ENCODE results near the gene NFYC. TPM values are rescaled to one million over a fixed set of nuclear protein-coding genes. Genes with fewer than 3 reads are reported as not detected.

The NFYC gene
- total RNA-seq, 1 donor from 2014 or later: 51.1 TPM

GRCh38 chr1:40664167-40664537 lies 27.4 kb upstream of the NFYC start:
- Histone ChIP-seq H3K9ac (ENCODE audit: low read length) (no peak overlapping the region), H3K9me3 (ENCODE audit: insufficient read depth, low read depth, low read length) (no peaks in the 10 kb centered on the region), H3K79me2 (ENCODE audit: insufficient read depth, low read length) (no peaks in the 10 kb centered on the region), H3K4me3 (ENCODE audit: insufficient read depth, low read depth, low read length) (no peak overlapping the region), H3K27me3 (ENCODE audit: insufficient read depth, low read length) (peaks cover 17% of the 10 kb centered on the region), H3K27ac (ENCODE audit: low read depth, low read length) (no peak overlapping the region), H3K36me3 (ENCODE audit: insufficient read depth, low read length) (no peaks in the 10 kb centered on the region), H2AFZ (ENCODE audit: low read depth, low read length) (no peak overlapping the region), H4K20me1 (ENCODE audit: insufficient read depth, low read length) (no peaks in the 10 kb centered on the region), H3K4me1 (ENCODE audit: insufficient read depth, low read length) (no peaks in the 10 kb centered on the region), H3K4me2 (ENCODE audit: low read length) (no peak overlapping the region)
- Mint-ChIP-seq H3K36me3 (ENCODE audit: low read depth, unreplicated experiment) (no peaks in the 10 kb centered on the region), H3K27ac (ENCODE audit: unreplicated experiment) (peak overlapping the region; percentile 41), H3K9me3 (ENCODE audit: unreplicated experiment) (no peaks in the 10 kb centered on the region), H3K4me1 (ENCODE audit: low read depth, unreplicated experiment) (peaks cover 9% of the 10 kb centered on the region), H3K4me3 (ENCODE audit: unreplicated experiment) (peak overlapping the region; percentile 81), H3K27me3 (ENCODE audit: low read depth, unreplicated experiment) (peaks cover 24% of the 10 kb centered on the region)
- no peak for DNase-seq (ENCODE audit: low read depth)
- FAIRE-seq: no peak
- TF ChIP-seq EZH2 (IDR thresholded peaks at IDR 0.05; ENCODE audit: insufficient read depth, low read length): no peak

DNA sequence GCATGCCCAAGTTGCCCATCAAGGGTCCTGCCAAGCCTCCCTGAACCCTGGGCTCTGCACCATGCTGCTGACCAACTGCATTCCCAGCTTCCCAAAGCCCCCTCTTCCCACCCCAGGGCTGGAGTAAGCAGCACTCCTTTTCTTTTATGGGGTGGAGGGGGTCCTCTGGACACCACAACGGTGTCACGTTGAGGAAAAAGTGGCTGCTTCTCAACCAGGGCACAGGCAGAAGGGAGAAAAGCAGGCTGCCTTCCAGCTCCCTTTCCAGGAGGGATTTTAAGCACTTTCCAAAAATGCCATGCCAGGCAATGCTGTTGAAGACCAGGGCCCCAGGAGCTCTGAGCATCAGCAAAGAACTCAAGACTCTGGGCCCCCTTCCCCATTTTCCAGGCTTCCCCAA lies 26.7 kb upstream of the NFYC start:
- Histone ChIP-seq H4K20me1 (ENCODE audit: insufficient read depth, low read length) (no peaks in the 10 kb centered on the region), H3K79me2 (ENCODE audit: insufficient read depth, low read length) (no peaks in the 10 kb centered on the region), H3K4me3 (ENCODE audit: insufficient read depth, low read depth, low read length) (no peak overlapping the region), H3K9ac (ENCODE audit: low read length) (no peak overlapping the region), H3K4me2 (ENCODE audit: low read length) (peak overlapping the region; percentile 78), H3K27ac (ENCODE audit: low read depth, low read length) (no peak overlapping the region), H3K36me3 (ENCODE audit: insufficient read depth, low read length) (no peaks in the 10 kb centered on the region), H3K27me3 (ENCODE audit: insufficient read depth, low read length) (peaks cover 12% of the 10 kb centered on the region), H3K4me1 (ENCODE audit: insufficient read depth, low read length) (no peaks in the 10 kb centered on the region), H3K9me3 (ENCODE audit: insufficient read depth, low read depth, low read length) (no peaks in the 10 kb centered on the region), H2AFZ (ENCODE audit: low read depth, low read length) (no peak overlapping the region)
- TF ChIP-seq, protein P1, sequence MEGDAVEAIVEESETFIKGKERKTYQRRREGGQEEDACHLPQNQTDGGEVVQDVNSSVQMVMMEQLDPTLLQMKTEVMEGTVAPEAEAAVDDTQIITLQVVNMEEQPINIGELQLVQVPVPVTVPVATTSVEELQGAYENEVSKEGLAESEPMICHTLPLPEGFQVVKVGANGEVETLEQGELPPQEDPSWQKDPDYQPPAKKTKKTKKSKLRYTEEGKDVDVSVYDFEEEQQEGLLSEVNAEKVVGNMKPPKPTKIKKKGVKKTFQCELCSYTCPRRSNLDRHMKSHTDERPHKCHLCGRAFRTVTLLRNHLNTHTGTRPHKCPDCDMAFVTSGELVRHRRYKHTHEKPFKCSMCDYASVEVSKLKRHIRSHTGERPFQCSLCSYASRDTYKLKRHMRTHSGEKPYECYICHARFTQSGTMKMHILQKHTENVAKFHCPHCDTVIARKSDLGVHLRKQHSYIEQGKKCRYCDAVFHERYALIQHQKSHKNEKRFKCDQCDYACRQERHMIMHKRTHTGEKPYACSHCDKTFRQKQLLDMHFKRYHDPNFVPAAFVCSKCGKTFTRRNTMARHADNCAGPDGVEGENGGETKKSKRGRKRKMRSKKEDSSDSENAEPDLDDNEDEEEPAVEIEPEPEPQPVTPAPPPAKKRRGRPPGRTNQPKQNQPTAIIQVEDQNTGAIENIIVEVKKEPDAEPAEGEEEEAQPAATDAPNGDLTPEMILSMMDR (IDR thresholded peaks at IDR 0.05; ENCODE audit: insufficient read depth, low read depth, low read length): no peak
- no peak for TF ChIP-seq EZH2 (IDR thresholded peaks at IDR 0.05; ENCODE audit: insufficient read depth, low read length)
- Mint-ChIP-seq H3K4me1 (ENCODE audit: low read depth, unreplicated experiment) (peaks cover 9% of the 10 kb centered on the region), H3K27ac (ENCODE audit: unreplicated experiment) (no peak overlapping the region), H3K36me3 (ENCODE audit: low read depth, unreplicated experiment) (no peaks in the 10 kb centered on the region), H3K9me3 (ENCODE audit: unreplicated experiment) (no peaks in the 10 kb centered on the region), H3K27me3 (ENCODE audit: low read depth, unreplicated experiment) (peaks cover 29% of the 10 kb centered on the region), H3K4me3 (ENCODE audit: unreplicated experiment) (peak overlapping the region; percentile 81)
- DNase-seq (ENCODE audit: low read depth) (no peak), FAIRE-seq (no peak)

DNA sequence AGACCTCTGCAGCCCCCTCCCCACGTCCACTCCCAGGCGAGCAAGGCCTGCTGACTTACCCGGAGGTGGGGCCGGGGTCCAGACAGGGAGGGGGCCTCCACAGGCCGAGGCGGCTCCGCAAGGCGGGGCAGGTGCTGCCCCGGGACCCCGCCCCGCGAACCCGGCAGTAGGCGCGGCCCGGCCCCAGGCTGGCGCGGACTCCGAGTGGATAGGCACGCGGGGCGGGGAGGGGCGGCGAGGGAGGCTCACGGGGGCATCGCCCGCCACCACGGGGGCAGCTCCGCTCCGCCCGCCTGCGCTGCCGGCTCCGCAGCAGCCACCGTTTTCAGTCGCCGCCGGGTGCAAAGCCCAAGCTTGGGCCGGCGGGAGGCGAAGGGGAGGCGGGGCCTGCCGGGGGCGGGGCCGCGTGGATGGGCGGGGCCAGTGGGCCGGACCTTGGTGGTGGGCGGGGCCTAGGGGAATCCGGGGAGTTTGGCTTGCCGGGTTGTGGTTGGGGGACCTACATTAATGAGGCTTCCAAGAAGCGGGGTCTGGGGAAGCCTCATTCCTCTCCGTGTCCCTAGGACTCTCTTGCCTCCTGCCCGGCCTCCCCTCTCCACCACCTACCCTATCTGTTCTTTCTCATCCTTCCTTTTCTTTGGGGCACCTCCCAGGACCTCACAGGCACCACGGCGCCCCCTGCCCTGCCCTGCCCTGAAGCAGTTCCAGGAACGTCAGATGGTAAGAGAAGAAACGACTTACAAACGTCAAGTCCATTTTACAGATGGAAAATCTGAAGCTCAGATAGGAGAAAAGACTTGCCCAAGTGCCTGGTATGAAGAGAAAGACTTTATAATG lies 26.0 kb upstream of the NFYC start, which contains the start of gene RIMS3:
Gene RIMS3, minus strand, starts transcription at position 348 of the 837 bp plus-strand sequence. CDS start 23,757 bp downstream, outside the sequence.
- Mint-ChIP-seq H3K9me3 (ENCODE audit: unreplicated experiment) (no peaks in the 10 kb centered on the region), H3K4me1 (ENCODE audit: low read depth, unreplicated experiment) (peaks cover 9% of the 10 kb centered on the region), H3K4me3 (ENCODE audit: unreplicated experiment) (peak within 1 kb of the TSS; percentile 89), H3K27ac (ENCODE audit: unreplicated experiment) (no peak within 1 kb of the TSS), H3K27me3 (ENCODE audit: low read depth, unreplicated experiment) (peaks cover 29% of the 10 kb centered on the region), H3K36me3 (ENCODE audit: low read depth, unreplicated experiment) (no peaks in the 10 kb centered on the region)
- TF ChIP-seq EZH2 (IDR thresholded peaks at IDR 0.05; ENCODE audit: insufficient read depth, low read length): no peak
- TF ChIP-seq, protein P1 (IDR thresholded peaks at IDR 0.05; ENCODE audit: insufficient read depth, low read depth, low read length): no peak
- Histone ChIP-seq H3K27ac (ENCODE audit: low read depth, low read length) (no peak within 1 kb of the TSS), H4K20me1 (ENCODE audit: insufficient read depth, low read length) (no peaks in the 10 kb centered on the region), H3K9me3 (ENCODE audit: insufficient read depth, low read depth, low read length) (no peaks in the 10 kb centered on the region), H3K27me3 (ENCODE audit: insufficient read depth, low read length) (peaks cover 12% of the 10 kb centered on the region), H3K4me2 (ENCODE audit: low read length) (peak within 1 kb of the TSS; percentile 78), H3K4me3 (ENCODE audit: insufficient read depth, low read depth, low read length) (peak within 1 kb of the TSS; percentile 48), H3K4me1 (ENCODE audit: insufficient read depth, low read length) (no peaks in the 10 kb centered on the region), H3K79me2 (ENCODE audit: insufficient read depth, low read length) (no peaks in the 10 kb centered on the region), H3K9ac (ENCODE audit: low read length) (no peak within 1 kb of the TSS), H3K36me3 (ENCODE audit: insufficient read depth, low read length) (no peaks in the 10 kb centered on the region), H2AFZ (ENCODE audit: low read depth, low read length) (peak within 1 kb of the TSS; percentile 69)
- DNase-seq (ENCODE audit: low read depth) (no peak), FAIRE-seq (no peak)

Data from astrocyte (in vitro differentiated cells and primary cell).